B cell (primary cell): ENCODE data around the gene PCDH9. TPM values are rescaled to one million over a fixed set of nuclear protein-coding genes. Genes with fewer than 3 reads are reported as not detected.

Source experiments
- ATAC-seq: fragments of 200-7000 bp; cut with Tn5 transposase; one replicate; pipeline ENCODE4 v1.10.0; 2021; ENCODE audit warnings: low read depth, mild to moderate bottlenecking, moderate number of reproducible peaks, moderate library complexity
- CTCF ChIA-PET: fragments of 350-600 bp; sonication (Branson Sonifier 250); formaldehyde crosslinking; loops from one replicate; lab custom pipeline; 2021; ENCODE audit warnings: antibody characterized with exemption, inconsistent platforms; lab: Charles Lee
- POLR2A ChIA-PET: fragments of 350-600 bp; sonication (Branson Sonifier 250); formaldehyde crosslinking; loops from one replicate; lab custom pipeline; 2021; ENCODE audit warnings: antibody characterized with exemption; lab: Charles Lee
- DNase-seq: peaks from one replicate; pipeline ENCODE4 v3.0.0; 2013
- H2AFZ ChIP-seq: 2 replicates; pipeline ENCODE4 v1.6.1; 2012; ENCODE audit warnings: mild to moderate bottlenecking, low read depth, low read length; ENCODE audit not compliant: insufficient read depth, poor library complexity, severe bottlenecking
- H3K27ac ChIP-seq, 2 donors: 1 replicate in 1 of 2; 2 replicates in 1 of 2; pipeline ENCODE4 v1.5.1; 2012 to 2013; ENCODE audit warnings: low read length in 2 of 2, mild to moderate bottlenecking in 2 of 2, moderate library complexity in 1 of 2
- H3K27me3 ChIP-seq, 4 experiments: fragments of 200-600 bp in 1 of 4; sonication (generic) in 1 of 4; replicated peaks in 1 of 4; 1 replicate in 2 of 4; 2 replicates in 2 of 4; pipeline versions ENCODE4 v1.6.1 to v1.7.0; 2013 to 2016; ENCODE audit warnings: low read length in 3 of 4, mild to moderate bottlenecking in 2 of 4, mixed read lengths in 1 of 4, moderate library complexity in 1 of 4; ENCODE audit not compliant: insufficient read depth in 4 of 4, control insufficient read depth in 3 of 4; ENCODE audit errors: control extremely low read depth in 1 of 4
- H3K36me3 ChIP-seq, 2 experiments: replicated peaks in 1 of 2; 1 replicate in 1 of 2; 2 replicates in 1 of 2; pipeline versions ENCODE4 v1.6.1 to v1.7.1; 2013; ENCODE audit warnings: low read length in 1 of 2; ENCODE audit not compliant: insufficient read depth in 2 of 2, control insufficient read depth in 1 of 2; ENCODE audit errors: control extremely low read depth in 1 of 2, extremely low read depth in 1 of 2
- H3K4me1 ChIP-seq, 2 donors: fragments of 200-600 bp in 1 of 2; sonication (generic) in 1 of 2; 1 replicate in 1 of 2; 2 replicates in 1 of 2; pipeline versions ENCODE4 v1.5.1 to v1.6.1; 2013 to 2017; ENCODE audit warnings: low read length in 2 of 2; ENCODE audit not compliant: control insufficient read depth in 2 of 2, insufficient read depth in 2 of 2
- H3K4me2 ChIP-seq: replicated peaks from 2 replicates; pipeline ENCODE3; 2012; ENCODE audit warnings: mild to moderate bottlenecking, low read depth, low read length; ENCODE audit not compliant: poor library complexity, severe bottlenecking
- H3K4me3 ChIP-seq, 5 experiments: fragments of 200-600 bp in 1 of 5; sonication (generic) in 1 of 5; 1 replicate in 3 of 5; 2 replicates in 2 of 5; pipeline versions ENCODE4 v1.5.1 to v1.7.0; 2011 to 2016; ENCODE audit warnings: low read length in 4 of 5, mild to moderate bottlenecking in 4 of 5, low read depth in 2 of 5, control low read depth in 1 of 5, moderate library complexity in 1 of 5; ENCODE audit not compliant: insufficient read depth in 1 of 5; ENCODE audit errors: control extremely low read depth in 1 of 5, extremely low read depth in 1 of 5
- H3K79me2 ChIP-seq: fragments of 200-600 bp; sonication (generic); one replicate; pipeline ENCODE4 v1.6.0; 2016; ENCODE audit warnings: low read length; ENCODE audit not compliant: control insufficient read depth, insufficient read depth
- H3K9ac ChIP-seq: fragments of 200-600 bp; sonication (generic); 2 replicates; pipeline ENCODE4 v1.6.1; 2017; ENCODE audit warnings: mild to moderate bottlenecking, low read length, moderate library complexity
- H3K9me3 ChIP-seq, 3 donors: one replicate each; pipeline versions ENCODE4 v1.6.1 to v1.7.1; 2013; ENCODE audit warnings: low read length in 2 of 3; ENCODE audit not compliant: control insufficient read depth in 2 of 3, insufficient read depth in 1 of 3; ENCODE audit errors: control extremely low read depth in 1 of 3
- H4K20me1 ChIP-seq: 2 replicates; pipeline ENCODE4 v1.6.0; 2012; ENCODE audit warnings: mild to moderate bottlenecking, low read length; ENCODE audit not compliant: insufficient read depth, control insufficient read depth, poor library complexity, severe bottlenecking
- H3K27ac Mint-ChIP-seq: one replicate; pipeline ENCODE4 v1.8.0; 2021; ENCODE audit warnings: mixed read lengths
- H3K27me3 Mint-ChIP-seq: one replicate; pipeline ENCODE4 v1.8.0; 2021; ENCODE audit warnings: mixed read lengths
- H3K4me1 Mint-ChIP-seq: one replicate; pipeline ENCODE4 v1.8.0; 2021; ENCODE audit warnings: mixed read lengths
- H3K4me3 Mint-ChIP-seq: one replicate; pipeline ENCODE4 v1.8.0; 2021; ENCODE audit warnings: mixed read lengths
- H3K9me3 Mint-ChIP-seq: one replicate; pipeline ENCODE4 v1.8.0; 2022; ENCODE audit warnings: mixed read lengths; ENCODE audit not compliant: insufficient read depth
- CTCF ChIP-seq: fragments of 200-600 bp; IDR thresholded peaks from one replicate; pipeline ENCODE4 v1.8.0; 2022; ENCODE audit warnings: antibody characterized with exemption, mild to moderate bottlenecking
- EZH2 ChIP-seq: IDR thresholded peaks from 2 replicates; pipeline ENCODE4 v1.6.1; 2012; ENCODE audit warnings: borderline replicate concordance, low read depth, mild to moderate bottlenecking, moderate library complexity, low read length; ENCODE audit not compliant: insufficient read depth, poor library complexity, severe bottlenecking
- WGBS: methylation state at CpG from one replicate; pipeline ENCODE4 v1.1.5; 2013; ENCODE audit warnings: missing lambda C conversion rate; ENCODE audit not compliant: insufficient coverage; 5-methylcytosine and 5-hydroxymethylcytosine counted together
- intact Hi-C: fragments of 100-400 bp; cut with micrococcal nuclease; formaldehyde crosslinking; loops from one replicate; pipeline ENCODE4 v1.10.0; 2022
- polyA plus RNA-seq: library from polyadenylated mRNA; depleted of rRNA; stranded (reverse); fragments of >200 nt; gene quantifications from 2 replicates; pipeline ENCODE4 v1.2.3, GENCODE V29; 2012
- total RNA-seq, 2 donors: library from RNA; stranded (reverse); fragments of 120-200 nt in 1 of 2; gene quantifications; 1 replicate in 1 of 2; 2 replicates in 1 of 2; pipeline versions ENCODE4 v1.2.3 to v1.2.4, GENCODE V29; 2013 to 2022

PCDH9 gene
- total and polyA plus RNA-seq, 2 donors (not counting 1 experiment from before 2014, with no cell fraction given), result 13.1 to 21.8 TPM

- ChIA-PET POLR2A (interaction anchor here (0.6 kb wide), 1 partner anchor 11 kb away, joined by 3 read pairs; no protein-coding TSS in a partner anchor), CTCF (no interaction called here)
- Histone ChIP-seq H3K4me1 (no peaks in the 10 kb centered on the region), H4K20me1 (no peaks in the 10 kb centered on the region), H3K79me2 (no peaks in the 10 kb centered on the region), H3K27ac (no peak overlapping the region), H3K9ac (no peak overlapping the region), H3K9me3 (peaks cover 0 to 5% (median 0%) of the 10 kb centered on the region in 3 donors), H3K36me3 (no peaks in the 10 kb centered on the region), H2AFZ (no peak overlapping the region), H3K4me2 (no peak overlapping the region), H3K27me3 (no peaks in the 10 kb centered on the region), H3K4me3 (no peak overlapping the region)
- TF ChIP-seq CTCF (no peak), EZH2 (no peak)
- Mint-ChIP-seq H3K9me3 (peaks cover 2% of the 10 kb centered on the region), H3K4me1 (no peaks in the 10 kb centered on the region), H3K27me3 (no peaks in the 10 kb centered on the region), H3K27ac (no peak overlapping the region), H3K4me3 (no peak overlapping the region)
- DNase-seq, result no peak
- intact Hi-C loops, result no loop called here
- no CpG with 5 or more reads among the region's 3 CpGs for whole genome bisulfite sequencing
- ATAC-seq, result no peak
Measured at GRCh38 chr13:66557357-66557756, 672.8 kb downstream of the PCDH9 start.

GRCh38 chr13:66556306-66556705 is 673.8 kb downstream of the PCDH9 start:
- no peak overlapping the region for H3K4me3 Mint-ChIP-seq
- Histone ChIP-seq H3K4me2 (no peak overlapping the region), H4K20me1 (no peaks in the 10 kb centered on the region), H2AFZ (no peak overlapping the region), H3K4me1 (no peaks in the 10 kb centered on the region), H3K9me3 (peaks cover 0 to 5% (median 0%) of the 10 kb centered on the region in 3 donors), H3K36me3 (no peaks in the 10 kb centered on the region), H3K79me2 (no peaks in the 10 kb centered on the region), H3K27me3 (no peaks in the 10 kb centered on the region), H3K27ac (no peak overlapping the region), H3K9ac (no peak overlapping the region), H3K4me3 (no peak overlapping the region)
- TF ChIP-seq CTCF, result no peak
- TF ChIP-seq EZH2, result no peak
- H3K4me1 Mint-ChIP-seq, result no peaks in the 10 kb centered on the region
- ChIA-PET POLR2A (no interaction called here), CTCF (no interaction called here)
- no peaks in the 10 kb centered on the region for H3K9me3 Mint-ChIP-seq
- intact Hi-C loops, result no loop called here
- ATAC-seq (no peak), DNase-seq (no peak)
- no peaks in the 10 kb centered on the region for H3K27me3 Mint-ChIP-seq
- H3K27ac Mint-ChIP-seq, result no peak overlapping the region
